KOPT-K1 (cell line): ENCODE measurements around the gene KCNQ1.

Experiments
- H3K27ac ChIP-seq: fragments of 200-600 bp; sonication (generic); 2 replicates; pipeline ENCODE4 v1.5.1; 2016; ENCODE audit warnings: antibody characterized with exemption, mild to moderate bottlenecking, low read depth, low read length; ENCODE audit not compliant: poor library complexity, severe bottlenecking
- H3K36me3 ChIP-seq: fragments of 200-600 bp; sonication (generic); 2 replicates; pipeline ENCODE4 v1.5.1; 2017; ENCODE audit warnings: antibody characterized with exemption, mild to moderate bottlenecking, low read length, moderate library complexity; ENCODE audit not compliant: insufficient read depth
- H3K9me3 ChIP-seq: fragments of 200-600 bp; sonication (generic); 2 replicates; pipeline ENCODE4 v1.5.1; 2017; ENCODE audit warnings: antibody characterized with exemption, low read length, mild to moderate bottlenecking; ENCODE audit not compliant: insufficient read depth, poor library complexity, severe bottlenecking

Gene KCNQ1

GRCh38 chr11:2549876-2550605, 105.2 kb downstream of the KCNQ1 start:
- Histone ChIP-seq H3K27ac (no peak overlapping the region), H3K9me3 (no peaks in the 10 kb centered on the region), H3K36me3 (no peaks in the 10 kb centered on the region)

- H3K9me3 ChIP-seq = no peaks in the 10 kb centered on the region
- no peaks in the 10 kb centered on the region for H3K36me3 ChIP-seq
- no peak overlapping the region for H3K27ac ChIP-seq
These were observed 105.8 kb downstream of the KCNQ1 start for GRCh38 chr11:2550606-2550970.

GRCh38 chr11:2551131-2551530, 106.3 kb downstream of the KCNQ1 start:
- Histone ChIP-seq H3K36me3 (no peaks in the 10 kb centered on the region), H3K9me3 (no peaks in the 10 kb centered on the region), H3K27ac (no peak overlapping the region)

GRCh38 chr11:2552210-2552609, 107.4 kb downstream of the KCNQ1 start:
- Histone ChIP-seq H3K36me3 (no peaks in the 10 kb centered on the region), H3K27ac (no peak overlapping the region), H3K9me3 (no peaks in the 10 kb centered on the region)

GRCh38 chr11:2553198-2553597, 108.4 kb downstream of the KCNQ1 start:
- Histone ChIP-seq H3K36me3 (no peaks in the 10 kb centered on the region), H3K9me3 (no peaks in the 10 kb centered on the region), H3K27ac (no peak overlapping the region)

- H3K9me3 ChIP-seq = no peaks in the 10 kb centered on the region
- no peak overlapping the region for H3K27ac ChIP-seq
- H3K36me3 ChIP-seq = no peaks in the 10 kb centered on the region
These were observed 109.1 kb downstream of the KCNQ1 start for GRCh38 chr11:2553886-2554285.

GRCh38 chr11:2554338-2555207, 109.8 kb downstream of the KCNQ1 start:
- Histone ChIP-seq H3K27ac (no peak overlapping the region), H3K36me3 (no peaks in the 10 kb centered on the region), H3K9me3 (no peaks in the 10 kb centered on the region)

GRCh38 chr11:2555336-2555735, 110.5 kb downstream of the KCNQ1 start:
- Histone ChIP-seq H3K36me3 (no peaks in the 10 kb centered on the region), H3K9me3 (no peaks in the 10 kb centered on the region), H3K27ac (no peak overlapping the region)

- Histone ChIP-seq H3K27ac (no peak overlapping the region), H3K36me3 (no peaks in the 10 kb centered on the region)
These were observed 111.1 kb downstream of the KCNQ1 start for GRCh38 chr11:2555891-2556290.

GRCh38 chr11:2557381-2557780, 112.6 kb downstream of the KCNQ1 start:
- H3K27ac ChIP-seq = no peak overlapping the region
- no peaks in the 10 kb centered on the region for H3K36me3 ChIP-seq
- no peaks in the 10 kb centered on the region for H3K9me3 ChIP-seq

More at GRCh38 chr11:2555891-2556290, 111.1 kb downstream of the KCNQ1 start:
- H3K9me3 ChIP-seq = no peaks in the 10 kb centered on the region

GRCh38 chr11:2558397-2558796, 113.6 kb downstream of the KCNQ1 start:
- H3K9me3 ChIP-seq = no peaks in the 10 kb centered on the region
- H3K27ac ChIP-seq = no peak overlapping the region
- H3K36me3 ChIP-seq = no peaks in the 10 kb centered on the region

GRCh38 chr11:2558861-2559526, 114.2 kb downstream of the KCNQ1 start:
- H3K36me3 ChIP-seq = no peaks in the 10 kb centered on the region
- no peak overlapping the region for H3K27ac ChIP-seq
- no peaks in the 10 kb centered on the region for H3K9me3 ChIP-seq

GRCh38 chr11:2559527-2560311, 114.9 kb downstream of the KCNQ1 start:
- H3K9me3 ChIP-seq = no peaks in the 10 kb centered on the region
- no peaks in the 10 kb centered on the region for H3K36me3 ChIP-seq
- H3K27ac ChIP-seq = no peak overlapping the region

GRCh38 chr11:2561696-2562581, 117.1 kb downstream of the KCNQ1 start:
- Histone ChIP-seq H3K27ac (no peak overlapping the region), H3K9me3 (no peaks in the 10 kb centered on the region), H3K36me3 (no peaks in the 10 kb centered on the region)
